ENCODE data around the gene DLEU7. TPM values are rescaled to one million over a fixed set of nuclear protein-coding genes. Genes with fewer than 3 reads are reported as not detected.
A peak's percentile ranks its signal among the peaks of the same experiment; 100 is the strongest.

DLEU7 gene
- total and polyA plus RNA-seq, 2 donors (not counting 1 experiment from before 2014, with no cell fraction given): 0.07 to 0.25 TPM

- TF ChIP-seq EZH2 (IDR thresholded peaks at IDR 0.05; ENCODE audit: borderline replicate concordance, insufficient read depth, low read depth, low read length, poor library complexity, severe bottlenecking): no peak
- TF ChIP-seq, protein P1, sequence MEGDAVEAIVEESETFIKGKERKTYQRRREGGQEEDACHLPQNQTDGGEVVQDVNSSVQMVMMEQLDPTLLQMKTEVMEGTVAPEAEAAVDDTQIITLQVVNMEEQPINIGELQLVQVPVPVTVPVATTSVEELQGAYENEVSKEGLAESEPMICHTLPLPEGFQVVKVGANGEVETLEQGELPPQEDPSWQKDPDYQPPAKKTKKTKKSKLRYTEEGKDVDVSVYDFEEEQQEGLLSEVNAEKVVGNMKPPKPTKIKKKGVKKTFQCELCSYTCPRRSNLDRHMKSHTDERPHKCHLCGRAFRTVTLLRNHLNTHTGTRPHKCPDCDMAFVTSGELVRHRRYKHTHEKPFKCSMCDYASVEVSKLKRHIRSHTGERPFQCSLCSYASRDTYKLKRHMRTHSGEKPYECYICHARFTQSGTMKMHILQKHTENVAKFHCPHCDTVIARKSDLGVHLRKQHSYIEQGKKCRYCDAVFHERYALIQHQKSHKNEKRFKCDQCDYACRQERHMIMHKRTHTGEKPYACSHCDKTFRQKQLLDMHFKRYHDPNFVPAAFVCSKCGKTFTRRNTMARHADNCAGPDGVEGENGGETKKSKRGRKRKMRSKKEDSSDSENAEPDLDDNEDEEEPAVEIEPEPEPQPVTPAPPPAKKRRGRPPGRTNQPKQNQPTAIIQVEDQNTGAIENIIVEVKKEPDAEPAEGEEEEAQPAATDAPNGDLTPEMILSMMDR (IDR thresholded peaks at IDR 0.05): no peak
- Histone ChIP-seq H3K27ac (ENCODE audit: low read length in 2 of 2) (no peak overlapping the region), H2AFZ (ENCODE audit: insufficient read depth, low read depth, low read length, poor library complexity, severe bottlenecking) (peak overlapping the region; percentile 13), H3K4me3 (ENCODE audit: control extremely low read depth in 1 of 5, extremely low read depth in 1 of 5, insufficient read depth in 1 of 5, low read depth in 2 of 5, low read length in 4 of 5) (no peak overlapping the region), H3K36me3 (replicated peaks in 1 of 2; ENCODE audit: control extremely low read depth in 1 of 2, control insufficient read depth in 1 of 2, extremely low read depth in 1 of 2, insufficient read depth in 2 of 2, low read length in 1 of 2) (no peaks in the 10 kb centered on the region), H3K27me3 (replicated peaks in 1 of 4; ENCODE audit: control extremely low read depth in 1 of 4, control insufficient read depth in 3 of 4, insufficient read depth in 4 of 4, low read length in 3 of 4) (no peaks in the 10 kb centered on the region), H3K79me2 (ENCODE audit: control insufficient read depth, insufficient read depth, low read length) (no peaks in the 10 kb centered on the region), H3K9me3 (ENCODE audit: control extremely low read depth in 1 of 3, control insufficient read depth in 2 of 3, insufficient read depth in 1 of 3, low read length in 2 of 3) (no peaks in the 10 kb centered on the region), H3K4me2 (replicated peaks; ENCODE audit: low read depth, low read length, poor library complexity, severe bottlenecking) (no peak overlapping the region), H3K4me1 (ENCODE audit: control insufficient read depth in 2 of 2, insufficient read depth in 2 of 2, low read length in 2 of 2) (peaks cover 19 to 23% of the 10 kb centered on the region in 2 donors), H3K9ac (ENCODE audit: low read length) (no peak overlapping the region), H4K20me1 (ENCODE audit: control insufficient read depth, insufficient read depth, low read length, poor library complexity, severe bottlenecking) (no peaks in the 10 kb centered on the region)
- WGBS (ENCODE audit: insufficient coverage): 77% methylated on average over 5 of the region's 6 CpGs
- Mint-ChIP-seq H3K27ac (no peak overlapping the region), H3K9me3 (ENCODE audit: insufficient read depth) (no peaks in the 10 kb centered on the region), H3K4me3 (peak overlapping the region; percentile 20), H3K4me1 (peaks cover 21% of the 10 kb centered on the region), H3K27me3 (no peaks in the 10 kb centered on the region)
- POLR2A ChIA-PET: interaction anchor here (0.6 to 1.3 kb wide), 2 partner anchors 57 to 813 kb away, joined by 3 to 8 read pairs; no protein-coding TSS in a partner anchor
- DNase-seq (peak; percentile 32), ATAC-seq (ENCODE audit: low read depth) (no peak)
- CTCF ChIA-PET: interaction anchor here (1.2 to 3.2 kb wide), 4 partner anchors 9 to 128 kb away, joined by 4 to 15 read pairs (median 6); no protein-coding TSS in a partner anchor
- intact Hi-C loops (cut with micrococcal nuclease): no loop called here
Measured at GRCh38 chr13:50783717-50784290, 59.7 kb downstream of the DLEU7 start.

- POLR2A ChIA-PET: no interaction called here
- no peaks in the 10 kb centered on the region for H3K36me3 ChIP-seq (replicated peaks in 1 of 2; ENCODE audit: control extremely low read depth in 1 of 2, control insufficient read depth in 1 of 2, extremely low read depth in 1 of 2, insufficient read depth in 2 of 2, low read length in 1 of 2)
Measured at GRCh38 chr13:50783066-50783465, 60.4 kb downstream of the DLEU7 start.

More at GRCh38 chr13:50783066-50783465, 60.4 kb downstream of the DLEU7 start:
- 80% methylated on average over 1 of the region's 2 CpGs for WGBS (ENCODE audit: insufficient coverage)
- H4K20me1 ChIP-seq (ENCODE audit: control insufficient read depth, insufficient read depth, low read length, poor library complexity, severe bottlenecking): no peaks in the 10 kb centered on the region
- no peak overlapping the region for H3K27ac Mint-ChIP-seq
- no peaks in the 10 kb centered on the region for H3K79me2 ChIP-seq (ENCODE audit: control insufficient read depth, insufficient read depth, low read length)
- ATAC-seq (ENCODE audit: low read depth): no peak
- intact Hi-C loops (cut with micrococcal nuclease): no loop called here
- H3K27me3 Mint-ChIP-seq: no peaks in the 10 kb centered on the region
- H3K4me1 ChIP-seq (ENCODE audit: control insufficient read depth in 2 of 2, insufficient read depth in 2 of 2, low read length in 2 of 2): peaks cover 23 to 27% of the 10 kb centered on the region in 2 donors
- no peaks in the 10 kb centered on the region for H3K9me3 Mint-ChIP-seq (ENCODE audit: insufficient read depth)
- no peaks in the 10 kb centered on the region for H3K9me3 ChIP-seq (ENCODE audit: control extremely low read depth in 1 of 3, control insufficient read depth in 2 of 3, insufficient read depth in 1 of 3, low read length in 2 of 3)
- CTCF ChIA-PET: interaction anchor here (0.6 to 3.2 kb wide), 5 partner anchors 8 to 50 kb away, joined by 3 to 15 read pairs (median 8); no protein-coding TSS in a partner anchor
- H3K27ac ChIP-seq (ENCODE audit: low read length in 2 of 2): no peak overlapping the region
- TF ChIP-seq, protein P1 (IDR thresholded peaks at IDR 0.05): no peak
- TF ChIP-seq EZH2 (IDR thresholded peaks at IDR 0.05; ENCODE audit: borderline replicate concordance, insufficient read depth, low read depth, low read length, poor library complexity, severe bottlenecking): no peak
- H3K9ac ChIP-seq (ENCODE audit: low read length): no peak overlapping the region
- no peak overlapping the region for H2AFZ ChIP-seq (ENCODE audit: insufficient read depth, low read depth, low read length, poor library complexity, severe bottlenecking)
- no peak overlapping the region for H3K4me3 Mint-ChIP-seq
- no peaks in the 10 kb centered on the region for H3K27me3 ChIP-seq (replicated peaks in 1 of 4; ENCODE audit: control extremely low read depth in 1 of 4, control insufficient read depth in 3 of 4, insufficient read depth in 4 of 4, low read length in 3 of 4)
- no peak overlapping the region for H3K4me3 ChIP-seq (ENCODE audit: control extremely low read depth in 1 of 5, extremely low read depth in 1 of 5, insufficient read depth in 1 of 5, low read depth in 2 of 5, low read length in 4 of 5)
- H3K4me2 ChIP-seq (replicated peaks; ENCODE audit: low read depth, low read length, poor library complexity, severe bottlenecking): no peak overlapping the region
- no peak for DNase-seq
- peaks cover 24% of the 10 kb centered on the region for H3K4me1 Mint-ChIP-seq
